HG03196 (cell line): ENCODE results near the gene PCBP3.

Experiments
- ATAC-seq: cut with Tn5 transposase; IDR thresholded peaks from one replicate; pipeline ENCODE4 v1.9.1; 2021; ENCODE audit not compliant: unreplicated experiment

Gene PCBP3

GRCh38 chr21:45985471-45986315, 342.2 kb downstream of the PCBP3 start:
- no peak for ATAC-seq

GRCh38 chr21:45986316-45987051, 343.0 kb downstream of the PCBP3 start:
- no peak for ATAC-seq

- ATAC-seq = no peak
Observed at GRCh38 chr21:45987121-45987711, 343.7 kb downstream of the PCBP3 start.

GRCh38 chr21:45988366-45989347, 345.1 kb downstream of the PCBP3 start:
- no peak for ATAC-seq

GRCh38 chr21:45989355-45990048, 346.0 kb downstream of the PCBP3 start:
- ATAC-seq = no peak

- no peak for ATAC-seq
Observed at GRCh38 chr21:45990049-45990711, 346.7 kb downstream of the PCBP3 start.

- ATAC-seq = no peak
Observed at GRCh38 chr21:45990741-45991605, 347.4 kb downstream of the PCBP3 start.

GRCh38 chr21:45991606-45992300, 348.2 kb downstream of the PCBP3 start:
- ATAC-seq = no peak
